IPS-15b (cell line): Measurements from ENCODE around the gene GPNMB.
"Not testable (repeated sequence)": the region's sequence is repeated elsewhere in the genome, so short reads cannot be mapped to it uniquely, and the experiment has no call there.

Source experiments
- H3K27me3 ChIP-seq: one replicate; pipeline ENCODE4 v1.6.1; 2013; ENCODE audit warnings: low read length; ENCODE audit not compliant: control insufficient read depth, insufficient read depth
- H3K36me3 ChIP-seq: one replicate; pipeline ENCODE4 v1.6.1; 2013; ENCODE audit warnings: low read length; ENCODE audit not compliant: control insufficient read depth, insufficient read depth
- H3K4me1 ChIP-seq: one replicate; pipeline ENCODE4 v1.6.1; 2013; ENCODE audit warnings: mild to moderate bottlenecking, low read length; ENCODE audit not compliant: control insufficient read depth, insufficient read depth
- H3K4me3 ChIP-seq: one replicate; pipeline ENCODE4 v1.5.1; 2013; ENCODE audit warnings: low read depth, low read length
- H3K9ac ChIP-seq: one replicate; pipeline ENCODE4 v1.6.1; 2013; ENCODE audit warnings: low read depth, mild to moderate bottlenecking, low read length
- H3K9me3 ChIP-seq: one replicate; pipeline ENCODE4 v1.6.1; 2013; ENCODE audit warnings: mild to moderate bottlenecking, low read length; ENCODE audit not compliant: control insufficient read depth, insufficient read depth

Gene GPNMB

GRCh38 chr7:23212841-23213240, 33.7 kb upstream of the GPNMB start:
- H3K27me3 ChIP-seq, result no peaks in the 10 kb centered on the region

DNA sequence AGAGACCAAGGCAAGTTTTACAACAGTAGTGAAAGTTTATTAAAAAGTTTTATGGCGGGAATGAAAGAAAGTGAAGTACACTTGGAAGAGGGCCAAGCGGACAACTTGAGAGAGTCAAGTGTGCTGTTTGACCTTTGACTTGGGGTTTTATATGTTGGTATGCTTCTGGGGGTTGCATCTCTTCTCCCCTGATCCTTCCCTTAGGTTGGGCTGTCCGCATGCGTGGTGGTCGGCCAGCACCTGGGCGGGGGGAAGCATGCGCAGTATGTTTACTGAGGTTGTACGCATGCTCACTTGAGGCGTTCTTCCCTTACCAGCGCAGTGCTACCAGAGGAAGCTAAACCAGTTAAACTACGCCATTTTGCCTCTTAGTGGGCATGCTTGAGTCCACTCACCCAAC, 32.8 kb upstream of the GPNMB start:
- H3K4me3 ChIP-seq, result no peak overlapping the region
- no peak overlapping the region for H3K9ac ChIP-seq
- H3K4me1 ChIP-seq, result no peaks in the 10 kb centered on the region
- no peaks in the 10 kb centered on the region for H3K36me3 ChIP-seq
- H3K9me3 ChIP-seq, result no peaks in the 10 kb centered on the region
- no peaks in the 10 kb centered on the region for H3K27me3 ChIP-seq

More at GRCh38 chr7:23212841-23213240, 33.7 kb upstream of the GPNMB start:
- Histone ChIP-seq H3K4me3 (no peak overlapping the region), H3K4me1 (no peaks in the 10 kb centered on the region), H3K9ac (no peak overlapping the region), H3K9me3 (no peaks in the 10 kb centered on the region), H3K36me3 (no peaks in the 10 kb centered on the region)

DNA sequence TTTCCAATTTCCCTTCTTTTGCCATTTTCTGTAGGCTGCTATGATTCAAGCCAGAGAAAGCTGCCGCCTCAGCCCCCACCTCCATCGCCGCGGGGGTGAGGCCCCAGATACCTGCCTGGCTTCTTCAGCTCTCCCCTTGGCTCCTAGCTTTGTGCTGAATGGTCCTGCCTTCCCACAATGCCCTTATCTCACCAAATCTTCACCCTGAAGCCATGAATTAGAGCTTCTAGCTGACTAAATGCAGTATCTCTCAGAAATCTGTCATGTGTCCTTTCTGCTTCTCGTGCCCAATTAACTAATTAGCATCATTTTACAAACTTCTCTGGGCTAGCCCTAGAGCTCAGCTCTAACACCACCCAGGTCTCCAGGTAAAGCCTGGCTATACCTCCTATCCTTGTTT, 32.2 kb upstream of the GPNMB start:
- Histone ChIP-seq H3K4me1 (no peaks in the 10 kb centered on the region), H3K4me3 (no peak overlapping the region), H3K9ac (no peak overlapping the region), H3K36me3 (no peaks in the 10 kb centered on the region), H3K27me3 (no peaks in the 10 kb centered on the region), H3K9me3 (no peaks in the 10 kb centered on the region)

GRCh38 chr7:23214938-23215337, 31.6 kb upstream of the GPNMB start:
- Histone ChIP-seq H3K9me3 (no peaks in the 10 kb centered on the region), H3K27me3 (no peaks in the 10 kb centered on the region), H3K9ac (no peak overlapping the region), H3K36me3 (no peaks in the 10 kb centered on the region), H3K4me1 (no peaks in the 10 kb centered on the region), H3K4me3 (no peak overlapping the region)

DNA sequence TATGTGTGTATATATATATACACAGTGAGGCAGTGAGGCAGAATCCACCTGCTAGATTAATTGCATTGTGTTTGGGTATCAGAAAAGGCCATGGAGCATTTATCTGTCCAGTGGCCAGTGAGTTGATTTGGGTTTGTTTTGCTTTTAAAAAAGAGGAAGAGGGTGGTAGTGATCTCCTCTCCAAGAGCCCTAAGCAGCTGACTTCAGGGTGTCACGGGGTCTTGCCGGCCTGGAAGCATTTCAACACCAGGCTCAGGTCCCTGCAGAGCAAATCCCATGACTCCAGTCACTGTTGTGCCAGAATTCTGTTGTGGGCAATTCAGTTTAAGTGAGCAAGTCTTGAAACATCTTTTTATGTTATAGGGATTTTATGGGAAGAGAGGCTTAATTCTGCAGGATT, 30.6 kb upstream of the GPNMB start:
- Histone ChIP-seq H3K9ac (no peak overlapping the region), H3K36me3 (no peaks in the 10 kb centered on the region), H3K27me3 (no peaks in the 10 kb centered on the region), H3K9me3 (no peaks in the 10 kb centered on the region), H3K4me3 (no peak overlapping the region), H3K4me1 (no peaks in the 10 kb centered on the region)

- H3K36me3 ChIP-seq, result no peaks in the 10 kb centered on the region
- H3K9me3 ChIP-seq, result no peaks in the 10 kb centered on the region
- no peak overlapping the region for H3K9ac ChIP-seq
- no peaks in the 10 kb centered on the region for H3K4me1 ChIP-seq
- no peaks in the 10 kb centered on the region for H3K27me3 ChIP-seq
- no peak overlapping the region for H3K4me3 ChIP-seq
Observed at GRCh38 chr7:23218196-23218595, 28.4 kb upstream of the GPNMB start.

GRCh38 chr7:23220690-23221305, 25.8 kb upstream of the GPNMB start:
- no peak overlapping the region for H3K9ac ChIP-seq
- H3K27me3 ChIP-seq, result no peaks in the 10 kb centered on the region
- no peak overlapping the region for H3K4me3 ChIP-seq
- no peaks in the 10 kb centered on the region for H3K36me3 ChIP-seq
- no peaks in the 10 kb centered on the region for H3K4me1 ChIP-seq
- H3K9me3 ChIP-seq, result no peaks in the 10 kb centered on the region

DNA sequence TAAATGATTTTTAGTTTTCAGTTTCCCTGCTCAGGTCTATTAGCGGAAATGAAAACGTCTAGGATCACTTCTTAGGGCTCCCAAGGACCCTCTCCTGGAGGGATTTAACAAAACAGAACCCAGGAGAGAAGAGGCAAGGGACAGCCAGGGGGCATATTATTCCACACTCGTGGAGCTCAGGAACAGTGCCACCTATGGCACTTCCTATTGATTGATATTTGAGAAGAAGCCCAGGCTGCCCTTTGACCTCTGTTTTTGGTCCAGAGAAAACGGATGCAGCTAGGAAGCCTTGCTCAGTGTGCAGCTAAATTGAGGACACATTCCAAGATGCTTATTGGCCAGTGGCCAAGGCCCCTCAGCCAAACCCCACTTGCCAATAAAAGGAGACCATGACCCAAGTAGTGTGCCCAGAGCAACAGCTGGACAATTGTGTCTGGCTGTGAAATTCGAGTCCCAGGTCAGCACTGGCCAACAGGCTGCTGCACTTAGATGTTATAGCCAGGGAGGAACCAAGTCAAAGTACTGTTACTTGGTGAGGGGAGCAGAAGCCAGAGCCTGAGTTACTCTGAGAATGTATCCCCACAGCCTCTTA, 24.0 kb upstream of the GPNMB start:
- H3K4me3 ChIP-seq, result no peak overlapping the region
- no peaks in the 10 kb centered on the region for H3K36me3 ChIP-seq
- H3K9ac ChIP-seq, result no peak overlapping the region
- H3K4me1 ChIP-seq, result no peaks in the 10 kb centered on the region
- H3K27me3 ChIP-seq, result no peaks in the 10 kb centered on the region
- no peaks in the 10 kb centered on the region for H3K9me3 ChIP-seq

DNA sequence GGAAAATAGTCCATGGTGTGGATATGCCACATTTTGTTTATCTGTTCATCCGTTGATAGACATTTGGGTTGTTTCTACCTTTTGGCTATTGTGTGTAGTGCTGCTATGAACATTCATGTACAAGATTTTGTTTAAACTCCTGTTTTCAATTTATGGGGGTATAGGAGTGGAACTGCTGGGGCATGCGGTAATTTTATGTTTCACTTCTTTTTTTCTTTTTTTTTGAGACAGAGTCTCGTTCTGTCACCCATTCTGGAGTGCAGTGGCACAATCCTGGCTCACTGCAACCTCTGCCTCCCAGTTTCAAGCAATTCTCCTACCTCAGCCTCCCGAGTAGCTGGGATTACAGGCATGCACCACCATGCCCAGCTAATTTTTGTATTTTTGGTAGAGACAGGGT, 22.2 kb upstream of the GPNMB start:
- H3K36me3 ChIP-seq, H3K27me3 ChIP-seq, H3K9ac ChIP-seq, H3K9me3 ChIP-seq, H3K4me3 ChIP-seq, H3K4me1 ChIP-seq: not testable (repeated sequence)

DNA sequence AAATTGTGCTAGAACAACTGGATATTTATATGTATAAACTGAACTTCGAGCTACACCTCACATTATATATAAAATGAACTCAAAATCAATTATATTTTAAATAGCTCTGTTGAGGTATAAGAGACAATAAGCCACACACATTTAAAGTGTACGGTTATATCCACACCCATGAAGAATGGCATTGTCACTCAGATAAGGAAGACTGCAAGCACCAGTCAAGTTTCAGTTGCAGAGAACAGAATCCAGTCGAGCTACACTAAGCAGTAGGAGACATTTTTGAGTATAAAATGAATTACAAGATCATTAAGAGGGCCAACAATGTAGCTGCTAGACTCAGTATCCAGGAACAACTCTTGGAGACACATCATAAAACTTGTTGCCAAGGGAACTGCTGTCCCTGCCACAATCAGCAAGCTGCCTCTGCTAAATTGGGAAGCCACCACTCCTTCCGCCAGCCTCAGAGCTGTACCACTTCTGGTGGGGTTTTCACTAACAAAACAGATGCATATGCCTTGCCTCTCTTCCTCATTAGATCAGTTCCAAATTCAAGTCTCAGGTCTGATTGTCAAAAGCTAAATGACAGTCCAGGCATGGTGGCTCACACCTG, 19.6 kb upstream of the GPNMB start:
- Histone ChIP-seq H3K4me3 (no peak overlapping the region), H3K27me3 (no peaks in the 10 kb centered on the region), H3K9me3 (no peaks in the 10 kb centered on the region), H3K4me1 (no peaks in the 10 kb centered on the region), H3K36me3 (no peaks in the 10 kb centered on the region), H3K9ac (no peak overlapping the region)

- H3K27me3 ChIP-seq, result no peaks in the 10 kb centered on the region
- no peaks in the 10 kb centered on the region for H3K9me3 ChIP-seq
- no peaks in the 10 kb centered on the region for H3K4me1 ChIP-seq
- no peaks in the 10 kb centered on the region for H3K36me3 ChIP-seq
- H3K4me3 ChIP-seq, result no peak overlapping the region
- no peak overlapping the region for H3K9ac ChIP-seq
Observed at GRCh38 chr7:23228412-23228811, 18.2 kb upstream of the GPNMB start.

DNA sequence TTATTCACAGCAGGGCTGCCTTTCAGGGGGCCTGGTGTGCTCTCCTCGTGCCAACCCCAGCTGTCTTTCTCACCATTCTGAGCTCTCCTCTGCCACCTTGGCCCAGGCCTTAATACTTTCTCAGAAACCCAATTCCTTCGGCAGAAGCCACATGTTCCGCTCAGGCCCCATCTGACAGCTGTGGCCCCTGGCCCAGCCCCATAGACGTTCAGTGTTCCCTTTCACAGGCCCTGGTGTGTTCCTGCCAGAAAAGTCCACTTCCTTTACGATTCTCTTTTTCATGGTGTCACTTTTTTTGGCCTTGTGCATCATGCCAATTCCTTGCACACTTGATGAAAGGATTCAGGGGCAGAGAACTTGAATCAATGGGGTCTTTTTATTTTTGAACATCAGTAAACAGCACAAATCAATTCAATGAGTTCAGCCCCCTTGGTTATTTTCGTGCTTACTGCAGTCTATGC, 15.9 kb upstream of the GPNMB start:
- Histone ChIP-seq H3K9ac (no peak overlapping the region), H3K4me1 (no peaks in the 10 kb centered on the region), H3K27me3 (no peaks in the 10 kb centered on the region), H3K4me3 (no peak overlapping the region), H3K9me3 (no peaks in the 10 kb centered on the region), H3K36me3 (no peaks in the 10 kb centered on the region)
